Liver (tissue), 9 donors: ENCODE measurements around the gene AOAH. TPM values are rescaled to one million over a fixed set of nuclear protein-coding genes. Genes with fewer than 3 reads are reported as not detected.

ENCODE experiments used
- DNase-seq: peaks from one replicate; pipeline ENCODE4 v3.0.0-alpha.2; 2017; ENCODE audit warnings: low spot score
- H3K27ac ChIP-seq, 2 donors: one replicate each; pipeline ENCODE4 v1.7.0; 2013; ENCODE audit warnings: inconsistent platforms in 2 of 2, low read length in 2 of 2, control low read depth in 1 of 2, low read depth in 1 of 2, mild to moderate bottlenecking in 1 of 2
- H3K27me3 ChIP-seq, 4 donors: one replicate each; pipeline versions ENCODE4 v1.6.1 to v1.7.0; 2013; ENCODE audit warnings: low read length in 3 of 4, inconsistent platforms in 1 of 4, mild to moderate bottlenecking in 1 of 4, moderate library complexity in 1 of 4; ENCODE audit not compliant: control insufficient read depth in 4 of 4, insufficient read depth in 4 of 4
- H3K36me3 ChIP-seq, 4 donors: one replicate each; pipeline versions ENCODE4 v1.6.1 to v1.7.0; 2013; ENCODE audit warnings: low read length in 3 of 4, mild to moderate bottlenecking in 3 of 4, low read depth in 1 of 4, moderate library complexity in 1 of 4; ENCODE audit not compliant: control insufficient read depth in 4 of 4, insufficient read depth in 3 of 4
- H3K4me1 ChIP-seq, 4 donors: one replicate each; pipeline versions ENCODE4 v1.6.1 to v1.7.0; 2013; ENCODE audit warnings: low read length in 3 of 4, mild to moderate bottlenecking in 3 of 4, moderate library complexity in 1 of 4; ENCODE audit not compliant: control insufficient read depth in 4 of 4, insufficient read depth in 4 of 4
- H3K4me3 ChIP-seq, 3 donors: one replicate each; pipeline versions ENCODE4 v1.6.1 to v1.7.0; 2013; ENCODE audit warnings: low read length in 3 of 3, control low read depth in 1 of 3, low read depth in 1 of 3, mild to moderate bottlenecking in 1 of 3
- H3K9ac ChIP-seq, 2 donors: one replicate each; pipeline ENCODE4 v1.7.0; 2013; ENCODE audit warnings: low read length in 2 of 2, mild to moderate bottlenecking in 2 of 2, moderate library complexity in 2 of 2, control low read depth in 1 of 2, low read depth in 1 of 2
- H3K9me3 ChIP-seq, 4 donors: one replicate each; pipeline versions ENCODE4 v1.6.1 to v1.7.0; 2013; ENCODE audit warnings: low read length in 3 of 4; ENCODE audit not compliant: control insufficient read depth in 4 of 4
- EGR1 ChIP-seq, 2 donors: IDR thresholded peaks; 2 replicates each; pipeline ENCODE4 v1.6.1; 2016 to 2018; ENCODE audit warnings: antibody characterized with exemption in 2 of 2, low read depth in 2 of 2
- FOXA1 ChIP-seq: IDR thresholded peaks from 2 replicates; pipeline ENCODE4 v1.6.1; 2016; ENCODE audit warnings: antibody characterized with exemption
- FOXA2 ChIP-seq: IDR thresholded peaks from 2 replicates; pipeline ENCODE4 v1.6.1; 2016; ENCODE audit warnings: antibody characterized with exemption
- GABPA ChIP-seq, 2 donors: IDR thresholded peaks in 1 of 2; conservative IDR thresholded peaks in 1 of 2; 2 replicates each; pipeline ENCODE4 v1.6.1; 2016; ENCODE audit warnings: antibody characterized with exemption in 2 of 2, mild to moderate bottlenecking in 1 of 2, moderate library complexity in 1 of 2
- HNF4A ChIP-seq, 2 donors: conservative IDR thresholded peaks; 2 replicates each; pipeline ENCODE4 v1.6.1; 2016; ENCODE audit warnings: antibody characterized with exemption in 2 of 2, mild to moderate bottlenecking in 2 of 2
- HNF4G ChIP-seq: IDR thresholded peaks from 2 replicates; pipeline ENCODE4 v1.6.1; 2016; ENCODE audit warnings: antibody characterized with exemption
- JUND ChIP-seq, 2 donors: IDR thresholded peaks; 2 replicates each; pipeline ENCODE4 v1.6.1; 2016; ENCODE audit warnings: antibody characterized with exemption in 2 of 2
- MAX ChIP-seq: IDR thresholded peaks from 2 replicates; pipeline ENCODE4 v1.6.1; 2016; ENCODE audit warnings: antibody characterized with exemption
- NR2F2 ChIP-seq: IDR thresholded peaks from 2 replicates; pipeline ENCODE4 v1.6.1; 2016; ENCODE audit warnings: antibody characterized with exemption
- RAD21 ChIP-seq, 2 donors: IDR thresholded peaks; 2 replicates each; pipeline ENCODE4 v1.6.1; 2016; ENCODE audit warnings: antibody characterized with exemption in 2 of 2, mild to moderate bottlenecking in 2 of 2
- REST ChIP-seq: IDR thresholded peaks from 2 replicates; pipeline ENCODE4 v1.6.1; 2016; ENCODE audit warnings: antibody characterized with exemption, mild to moderate bottlenecking
- RXRA ChIP-seq, 2 donors: IDR thresholded peaks; 2 replicates each; pipeline ENCODE4 v1.6.1; 2017 to 2018; ENCODE audit warnings: antibody characterized with exemption in 2 of 2, mild to moderate bottlenecking in 1 of 2
- SP1 ChIP-seq: IDR thresholded peaks from 2 replicates; pipeline ENCODE4 v1.6.1; 2018; ENCODE audit warnings: antibody characterized with exemption, mild to moderate bottlenecking
- TAF1 ChIP-seq: conservative IDR thresholded peaks from 2 replicates; pipeline ENCODE4 v1.6.1; 2016; ENCODE audit warnings: antibody characterized with exemption, mild to moderate bottlenecking
- YY1 ChIP-seq: IDR thresholded peaks from 2 replicates; pipeline ENCODE4 v1.6.1; 2016; ENCODE audit warnings: antibody characterized with exemption, mild to moderate bottlenecking
- WGBS: extraction: QIAGEN DNeasy Blood & Tissue Kit; methylation state at CpG from one replicate; pipeline ENCODE4 v1.1.7; 2013; 5-methylcytosine and 5-hydroxymethylcytosine counted together
- polyA plus RNA-seq, 2 donors: library from polyadenylated mRNA; stranded (reverse) in 1 of 2; unstranded in 1 of 2; fragments of 200-250 nt in 1 of 2; fragments of >200 nt in 1 of 2; fragmentation: Nextera tagmentation in 1 of 2; extraction: Ambion mirVana in 1 of 2; gene quantifications; one replicate each; pipeline versions ENCODE4 v1.2.1 to v1.2.3, GENCODE V29; 2013 to 2015
- total RNA-seq, 2 donors: library from RNA; depleted of rRNA; stranded (reverse); fragments of >200 nt; gene quantifications; one replicate each; pipeline ENCODE4 v1.2.3, GENCODE V29; 2014
- TF ChIP-seq, protein P1 (sequence below): IDR thresholded peaks from 2 replicates; pipeline ENCODE4 v1.6.1; 2016; ENCODE audit warnings: antibody characterized with exemption
- TF ChIP-seq, protein P2 (sequence below): fragments of 150-350 bp; IDR thresholded peaks from 2 replicates; pipeline ENCODE4 v1.5.1; 2017; ENCODE audit warnings: improper control_type of control experiment, low read depth, low read length; ENCODE audit not compliant: missing input control
- TF ChIP-seq, protein P3 (sequence below): IDR thresholded peaks from 2 replicates; pipeline ENCODE4 v1.6.1; 2016; ENCODE audit warnings: antibody characterized with exemption
- donor health status: healthy.
- donor health status: healthy.
- donor health status: healthy.
- donor health status: healthy.
- donor health status: healthy.

Gene AOAH
- total and polyA plus RNA-seq, 4 donors, result 2.4 to 26.7 (median 5.8) TPM

- no peak for DNase-seq
- H3K36me3 ChIP-seq, result no peaks in the 10 kb centered on the region
- no peaks in the 10 kb centered on the region for H3K9me3 ChIP-seq
- no peaks in the 10 kb centered on the region for H3K27me3 ChIP-seq
- no peak overlapping the region for H3K4me3 ChIP-seq
- 67% methylated on average over 3 of the region's 3 CpGs for WGBS
- H3K27ac ChIP-seq, result no peak overlapping the region
- TF ChIP-seq, protein P1, sequence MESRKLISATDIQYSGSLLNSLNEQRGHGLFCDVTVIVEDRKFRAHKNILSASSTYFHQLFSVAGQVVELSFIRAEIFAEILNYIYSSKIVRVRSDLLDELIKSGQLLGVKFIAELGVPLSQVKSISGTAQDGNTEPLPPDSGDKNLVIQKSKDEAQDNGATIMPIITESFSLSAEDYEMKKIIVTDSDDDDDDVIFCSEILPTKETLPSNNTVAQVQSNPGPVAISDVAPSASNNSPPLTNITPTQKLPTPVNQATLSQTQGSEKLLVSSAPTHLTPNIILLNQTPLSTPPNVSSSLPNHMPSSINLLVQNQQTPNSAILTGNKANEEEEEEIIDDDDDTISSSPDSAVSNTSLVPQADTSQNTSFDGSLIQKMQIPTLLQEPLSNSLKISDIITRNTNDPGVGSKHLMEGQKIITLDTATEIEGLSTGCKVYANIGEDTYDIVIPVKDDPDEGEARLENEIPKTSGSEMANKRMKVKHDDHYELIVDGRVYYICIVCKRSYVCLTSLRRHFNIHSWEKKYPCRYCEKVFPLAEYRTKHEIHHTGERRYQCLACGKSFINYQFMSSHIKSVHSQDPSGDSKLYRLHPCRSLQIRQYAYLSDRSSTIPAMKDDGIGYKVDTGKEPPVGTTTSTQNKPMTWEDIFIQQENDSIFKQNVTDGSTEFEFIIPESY, result no peak
- no peak for TF ChIP-seq HNF4A (conservative IDR thresholded peaks at IDR 0.05)
- no peak for TF ChIP-seq FOXA2
- no peak for TF ChIP-seq GABPA (IDR thresholded peaks at IDR 0.05 in 1 of 2, conservative IDR thresholded peaks at IDR 0.05 in 1 of 2)
- TF ChIP-seq SP1, result no peak
- no peak for TF ChIP-seq HNF4G
- TF ChIP-seq, protein P2, sequence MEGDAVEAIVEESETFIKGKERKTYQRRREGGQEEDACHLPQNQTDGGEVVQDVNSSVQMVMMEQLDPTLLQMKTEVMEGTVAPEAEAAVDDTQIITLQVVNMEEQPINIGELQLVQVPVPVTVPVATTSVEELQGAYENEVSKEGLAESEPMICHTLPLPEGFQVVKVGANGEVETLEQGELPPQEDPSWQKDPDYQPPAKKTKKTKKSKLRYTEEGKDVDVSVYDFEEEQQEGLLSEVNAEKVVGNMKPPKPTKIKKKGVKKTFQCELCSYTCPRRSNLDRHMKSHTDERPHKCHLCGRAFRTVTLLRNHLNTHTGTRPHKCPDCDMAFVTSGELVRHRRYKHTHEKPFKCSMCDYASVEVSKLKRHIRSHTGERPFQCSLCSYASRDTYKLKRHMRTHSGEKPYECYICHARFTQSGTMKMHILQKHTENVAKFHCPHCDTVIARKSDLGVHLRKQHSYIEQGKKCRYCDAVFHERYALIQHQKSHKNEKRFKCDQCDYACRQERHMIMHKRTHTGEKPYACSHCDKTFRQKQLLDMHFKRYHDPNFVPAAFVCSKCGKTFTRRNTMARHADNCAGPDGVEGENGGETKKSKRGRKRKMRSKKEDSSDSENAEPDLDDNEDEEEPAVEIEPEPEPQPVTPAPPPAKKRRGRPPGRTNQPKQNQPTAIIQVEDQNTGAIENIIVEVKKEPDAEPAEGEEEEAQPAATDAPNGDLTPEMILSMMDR, result no peak
- TF ChIP-seq FOXA1, result no peak
- TF ChIP-seq, protein P3, sequence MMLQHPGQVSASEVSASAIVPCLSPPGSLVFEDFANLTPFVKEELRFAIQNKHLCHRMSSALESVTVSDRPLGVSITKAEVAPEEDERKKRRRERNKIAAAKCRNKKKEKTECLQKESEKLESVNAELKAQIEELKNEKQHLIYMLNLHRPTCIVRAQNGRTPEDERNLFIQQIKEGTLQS, result no peak
- no peak for TF ChIP-seq YY1
- TF ChIP-seq RXRA (IDR thresholded peaks at IDR 0.05), result no peak
- TF ChIP-seq RAD21 (IDR thresholded peaks at IDR 0.05), result no peak
- TF ChIP-seq JUND (IDR thresholded peaks at IDR 0.05), result no peak
- no peak for TF ChIP-seq EGR1 (IDR thresholded peaks at IDR 0.05; ENCODE audit: low read depth in 2 of 2)
- TF ChIP-seq MAX, result no peak
- TF ChIP-seq TAF1, result no peak
- no peak for TF ChIP-seq NR2F2
- TF ChIP-seq REST, result no peak
- no peaks in the 10 kb centered on the region for H3K4me1 ChIP-seq
- no peak overlapping the region for H3K9ac ChIP-seq
Measured at GRCh38 chr7:36601601-36602000, 122.7 kb downstream of the AOAH start.
